Mesendoderm (in vitro differentiated cells): ENCODE measurements around the gene RYR3.

Experiments
- DNase-seq: peaks from one replicate; pipeline ENCODE4 v3.0.0; 2013
- H2AK5ac ChIP-seq: 2 replicates; pipeline ENCODE4 v1.6.1; 2013; ENCODE audit warnings: low read length, inconsistent platforms
- H2BK120ac ChIP-seq: 2 replicates; pipeline ENCODE4 v1.6.1; 2013; ENCODE audit warnings: low read depth, mild to moderate bottlenecking, low read length, moderate library complexity, mixed read lengths
- H2BK15ac ChIP-seq: replicated peaks from 2 replicates; pipeline ENCODE4 v1.6.1; 2013; ENCODE audit warnings: low read depth, mild to moderate bottlenecking, moderate library complexity
- H2BK5ac ChIP-seq: 2 replicates; pipeline ENCODE4 v1.6.1; 2013; ENCODE audit warnings: low read length, inconsistent platforms
- H3K18ac ChIP-seq: 2 replicates; pipeline ENCODE4 v1.6.1; 2013; ENCODE audit warnings: mild to moderate bottlenecking, low read length, mixed read lengths
- H3K23ac ChIP-seq: one replicate; pipeline ENCODE4 v1.6.1; 2013; ENCODE audit warnings: low read length
- H3K27ac ChIP-seq: 2 replicates; pipeline ENCODE4 v1.5.1; 2013; ENCODE audit warnings: low read depth, mild to moderate bottlenecking, inconsistent platforms, low read length, moderate library complexity
- H3K27me3 ChIP-seq: 2 replicates; pipeline ENCODE4 v1.6.1; 2013; ENCODE audit warnings: low read length, control low read depth, mild to moderate bottlenecking, inconsistent platforms; ENCODE audit not compliant: insufficient read depth, poor library complexity
- H3K36me3 ChIP-seq: 2 replicates; pipeline ENCODE4 v1.6.1; 2013; ENCODE audit warnings: low read length, inconsistent platforms; ENCODE audit not compliant: control insufficient read depth, insufficient read depth
- H3K4ac ChIP-seq: one replicate; pipeline ENCODE4 v1.6.1; 2013; ENCODE audit warnings: low read depth, mild to moderate bottlenecking, low read length, moderate library complexity
- H3K4me1 ChIP-seq: 2 replicates; pipeline ENCODE4 v1.6.1; 2013; ENCODE audit warnings: low read depth, low read length, inconsistent platforms; ENCODE audit not compliant: control insufficient read depth
- H3K4me2 ChIP-seq: 2 replicates; pipeline ENCODE4 v1.6.1; 2013; ENCODE audit warnings: low read length
- H3K4me3 ChIP-seq: 2 replicates; pipeline ENCODE4 v1.5.1; 2013; ENCODE audit warnings: mild to moderate bottlenecking, low read length
- H3K56ac ChIP-seq: one replicate; pipeline ENCODE4 v1.6.1; 2013; ENCODE audit warnings: low read length
- H3K79me1 ChIP-seq: 2 replicates; pipeline ENCODE4 v1.6.1; 2013; ENCODE audit warnings: low read length, inconsistent platforms
- H3K79me2 ChIP-seq: 2 replicates; pipeline ENCODE4 v1.6.1; 2013; ENCODE audit warnings: mild to moderate bottlenecking, low read length; ENCODE audit not compliant: control insufficient read depth, insufficient read depth
- H3K9ac ChIP-seq: 2 replicates; pipeline ENCODE4 v1.6.1; 2013; ENCODE audit warnings: low read length, inconsistent platforms
- H4K5ac ChIP-seq: one replicate; pipeline ENCODE4 v1.6.1; 2013; ENCODE audit warnings: low read length
- H4K8ac ChIP-seq: one replicate; pipeline ENCODE4 v1.6.1; 2013; ENCODE audit warnings: low read depth, mild to moderate bottlenecking, control low read depth, low read length, moderate library complexity
- WGBS: extraction: QIAGEN DNeasy Blood & Tissue Kit; methylation state at CpG from one replicate; pipeline ENCODE4 v1.1.7; 2013; ENCODE audit warnings: low lambda C conversion rate, missing lambda C conversion rate; ENCODE audit not compliant: insufficient coverage; ENCODE audit errors: extremely low coverage; 5-methylcytosine and 5-hydroxymethylcytosine counted together

RYR3 gene

DNA sequence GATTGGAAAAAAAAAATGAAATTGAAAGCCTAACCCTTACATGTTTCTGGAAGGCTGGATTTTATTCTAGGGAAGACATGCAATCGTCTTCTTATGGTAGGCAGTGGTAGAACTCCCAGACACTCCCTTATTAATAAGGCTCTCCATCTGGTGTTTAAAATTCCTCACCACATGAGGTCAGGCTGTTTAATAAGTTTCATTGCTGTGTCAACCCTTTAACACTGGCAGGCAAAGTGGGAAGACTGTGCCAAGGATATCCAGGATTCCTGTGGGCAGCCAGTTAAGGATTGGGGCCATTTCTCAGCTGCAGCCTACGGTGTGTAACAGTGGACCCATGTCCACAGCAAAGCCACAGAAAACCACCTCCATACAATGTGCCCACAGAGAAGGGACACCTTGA lies 432.0 kb downstream of the RYR3 start:
- H4K5ac ChIP-seq, result no peak overlapping the region
- H3K4me1 ChIP-seq, result peaks cover 5% of the 10 kb centered on the region
- no peak overlapping the region for H4K8ac ChIP-seq
- H3K18ac ChIP-seq, result no peak overlapping the region
- no peak for DNase-seq
- H2BK5ac ChIP-seq, result no peak overlapping the region
- H3K79me1 ChIP-seq, result no peaks in the 10 kb centered on the region
- no peaks in the 10 kb centered on the region for H3K27me3 ChIP-seq
- H3K23ac ChIP-seq, result no peak overlapping the region
- H2AK5ac ChIP-seq, result no peak overlapping the region
- no peak overlapping the region for H3K4me2 ChIP-seq
- H2BK15ac ChIP-seq, result no peak overlapping the region
- H3K79me2 ChIP-seq, result no peaks in the 10 kb centered on the region
- no peak overlapping the region for H3K56ac ChIP-seq
- no peak overlapping the region for H2BK120ac ChIP-seq
- H3K36me3 ChIP-seq, result no peaks in the 10 kb centered on the region
- no peak overlapping the region for H3K4me3 ChIP-seq
- H3K4ac ChIP-seq, result no peak overlapping the region
- no peak overlapping the region for H3K27ac ChIP-seq
- H3K9ac ChIP-seq, result no peak overlapping the region
- no CpG with 5 or more reads among the region's 2 CpGs for WGBS

DNA sequence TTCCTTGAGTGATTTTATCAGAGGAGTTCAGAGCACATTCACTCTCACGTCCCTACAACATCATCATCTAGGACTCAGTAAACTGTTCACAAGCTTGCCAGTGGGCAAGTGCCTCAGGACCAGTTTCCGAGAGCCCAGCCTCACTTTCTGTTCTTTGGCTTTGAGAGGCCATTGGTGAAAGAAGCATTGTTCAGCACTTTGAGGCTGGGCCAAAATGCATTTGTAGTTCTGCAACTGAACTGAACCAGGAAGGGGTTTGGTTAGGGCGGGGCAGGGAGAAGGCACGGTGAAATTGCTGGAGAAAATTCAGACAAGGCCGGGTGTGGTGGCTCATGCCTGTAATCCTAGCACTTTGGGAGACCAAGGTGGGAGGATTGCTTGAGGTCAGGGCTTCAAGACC lies 435.4 kb downstream of the RYR3 start:
- WGBS, result no CpG with 5 or more reads among the region's 5 CpGs
- no peaks in the 10 kb centered on the region for H3K79me1 ChIP-seq

DNA sequence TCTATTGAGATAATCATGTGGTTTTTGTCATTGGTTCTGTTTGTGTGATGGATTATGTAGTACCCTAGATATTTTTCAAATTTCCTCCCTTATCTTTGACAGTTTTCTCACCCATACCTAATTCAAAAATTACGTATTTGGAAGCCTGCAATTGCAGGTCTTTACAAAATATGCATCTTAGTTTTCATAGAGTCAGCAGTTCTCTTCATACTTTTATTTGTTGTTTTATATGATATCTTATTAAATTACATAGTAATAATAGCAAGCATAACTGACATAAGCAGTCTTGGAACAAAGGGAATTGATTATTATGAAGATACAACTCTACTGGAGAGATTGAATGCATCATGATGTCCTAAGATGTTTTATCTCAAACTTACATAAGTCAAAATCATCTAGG lies 442.2 kb downstream of the RYR3 start:
- Histone ChIP-seq H3K4me2 (no peak overlapping the region), H4K5ac (no peak overlapping the region)

More for the DNA sequence above, 435.4 kb downstream of the RYR3 start:
- H3K4me2 ChIP-seq, result no peak overlapping the region
- H3K4me3 ChIP-seq, result no peak overlapping the region
- no peaks in the 10 kb centered on the region for H3K36me3 ChIP-seq
- H3K4ac ChIP-seq, result no peak overlapping the region
- no peak overlapping the region for H4K8ac ChIP-seq
- DNase-seq, result no peak
- no peak overlapping the region for H3K27ac ChIP-seq
- no peak overlapping the region for H2BK5ac ChIP-seq
- peaks cover 2% of the 10 kb centered on the region for H3K4me1 ChIP-seq
- H3K9ac ChIP-seq, result no peak overlapping the region
- H2BK120ac ChIP-seq, result no peak overlapping the region
- no peak overlapping the region for H3K23ac ChIP-seq
- H3K18ac ChIP-seq, result no peak overlapping the region
- H3K56ac ChIP-seq, result no peak overlapping the region
- no peak overlapping the region for H4K5ac ChIP-seq
- no peak overlapping the region for H2BK15ac ChIP-seq
- no peak overlapping the region for H2AK5ac ChIP-seq
- no peaks in the 10 kb centered on the region for H3K27me3 ChIP-seq
- no peaks in the 10 kb centered on the region for H3K79me2 ChIP-seq

DNA sequence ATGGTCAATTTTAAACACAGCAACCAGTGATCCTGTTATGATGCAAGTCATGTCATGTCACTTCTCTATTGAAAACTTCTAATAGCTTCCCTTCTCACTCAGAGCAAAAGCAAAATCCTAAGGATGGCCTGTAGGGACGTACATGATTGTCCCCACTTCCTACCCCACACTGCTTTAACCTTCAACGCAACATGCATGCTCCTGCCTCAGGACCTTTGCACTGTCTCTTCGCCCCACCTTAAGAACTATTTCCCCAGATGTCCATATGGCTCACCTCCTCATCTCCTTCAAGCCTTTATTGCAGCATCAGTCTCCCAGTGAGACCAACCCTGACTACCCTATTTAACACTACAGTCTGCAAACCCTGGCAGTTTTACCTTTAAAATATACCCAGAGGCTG lies 443.5 kb downstream of the RYR3 start:
- H3K79me1 ChIP-seq, result no peaks in the 10 kb centered on the region
- H3K18ac ChIP-seq, result no peak overlapping the region
- H3K23ac ChIP-seq, result no peak overlapping the region
- H3K56ac ChIP-seq, result no peak overlapping the region
- no peak overlapping the region for H3K4ac ChIP-seq
- no peak for DNase-seq
- no peaks in the 10 kb centered on the region for H3K4me1 ChIP-seq
- no peak overlapping the region for H2BK15ac ChIP-seq
- no peaks in the 10 kb centered on the region for H3K27me3 ChIP-seq
- H3K4me3 ChIP-seq, result no peak overlapping the region
- no peaks in the 10 kb centered on the region for H3K36me3 ChIP-seq
- no peak overlapping the region for H4K5ac ChIP-seq
- H2BK5ac ChIP-seq, result no peak overlapping the region
- H4K8ac ChIP-seq, result no peak overlapping the region
- no peaks in the 10 kb centered on the region for H3K79me2 ChIP-seq
- no peak overlapping the region for H3K9ac ChIP-seq
- H2BK120ac ChIP-seq, result no peak overlapping the region
- H2AK5ac ChIP-seq, result no peak overlapping the region
- H3K4me2 ChIP-seq, result no peak overlapping the region
- no CpG with 5 or more reads among the region's 3 CpGs for WGBS
- no peak overlapping the region for H3K27ac ChIP-seq

More for the DNA sequence above, 442.2 kb downstream of the RYR3 start:
- Histone ChIP-seq H3K79me1 (no peaks in the 10 kb centered on the region), H3K4me3 (no peak overlapping the region), H3K36me3 (no peaks in the 10 kb centered on the region), H3K4me1 (no peaks in the 10 kb centered on the region), H4K8ac (no peak overlapping the region), H2AK5ac (no peak overlapping the region), H2BK15ac (no peak overlapping the region), H3K9ac (no peak overlapping the region), H3K23ac (no peak overlapping the region), H2BK5ac (no peak overlapping the region), H2BK120ac (no peak overlapping the region), H3K27me3 (no peaks in the 10 kb centered on the region), H3K79me2 (no peaks in the 10 kb centered on the region), H3K56ac (no peak overlapping the region), H3K27ac (no peak overlapping the region), H3K18ac (no peak overlapping the region), H3K4ac (no peak overlapping the region)
- WGBS, result no CpG with 5 or more reads among the region's 1 CpG
- no peak for DNase-seq

- no peak overlapping the region for H2BK15ac ChIP-seq
- H3K79me1 ChIP-seq, result no peaks in the 10 kb centered on the region
- no peak overlapping the region for H3K9ac ChIP-seq
- no peak overlapping the region for H4K8ac ChIP-seq
- H3K27me3 ChIP-seq, result no peaks in the 10 kb centered on the region
- no peak overlapping the region for H3K4me3 ChIP-seq
- H3K4me2 ChIP-seq, result no peak overlapping the region
- H3K56ac ChIP-seq, result no peak overlapping the region
- no peak overlapping the region for H3K18ac ChIP-seq
- WGBS, result no CpG with 5 or more reads among the region's 5 CpGs
- no peak overlapping the region for H3K4ac ChIP-seq
- no peak overlapping the region for H2BK5ac ChIP-seq
- no peak overlapping the region for H2AK5ac ChIP-seq
- H3K27ac ChIP-seq, result no peak overlapping the region
- H3K79me2 ChIP-seq, result no peaks in the 10 kb centered on the region
- no peaks in the 10 kb centered on the region for H3K36me3 ChIP-seq
- H3K4me1 ChIP-seq, result no peaks in the 10 kb centered on the region
- no peak for DNase-seq
- H3K23ac ChIP-seq, result no peak overlapping the region
- H4K5ac ChIP-seq, result no peak overlapping the region
- no peak overlapping the region for H2BK120ac ChIP-seq
Observed at GRCh38 chr15:33756961-33757360, 446.2 kb downstream of the RYR3 start.

DNA sequence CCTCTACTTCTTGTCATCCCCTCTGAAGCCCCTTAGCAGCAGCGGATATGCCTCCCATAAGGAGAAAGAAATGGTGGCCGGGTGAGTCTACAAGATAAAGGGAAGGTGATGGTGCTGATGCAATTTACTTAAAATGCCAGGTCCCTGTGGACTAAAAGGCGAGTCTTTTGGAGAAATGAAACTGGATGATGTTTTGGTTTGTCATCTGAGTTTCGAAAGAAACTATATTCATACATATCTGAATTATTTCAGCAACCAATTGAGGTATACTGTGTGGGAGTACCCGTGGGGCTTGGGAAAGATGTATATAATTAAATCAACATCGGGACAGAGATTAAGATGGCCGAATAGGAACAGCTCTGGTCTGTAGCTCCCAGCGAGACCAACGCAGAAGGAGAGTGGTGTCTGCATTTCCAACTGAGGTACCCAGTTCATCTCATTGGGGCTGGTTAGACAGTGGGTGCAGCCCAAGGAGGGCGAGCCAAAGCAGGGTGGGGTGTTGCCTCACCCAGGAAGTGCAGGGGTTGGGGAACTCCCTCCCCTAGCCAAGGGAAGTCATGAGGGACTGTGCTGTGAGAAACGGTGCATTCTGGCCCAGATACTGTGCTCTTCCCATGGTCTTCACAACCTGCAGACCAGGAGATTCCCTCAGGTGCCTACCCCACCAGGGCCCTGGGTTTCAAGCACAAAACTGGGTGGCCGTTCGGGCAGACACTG lies 446.9 kb downstream of the RYR3 start:
- no peak overlapping the region for H2AK5ac ChIP-seq
- H2BK120ac ChIP-seq, result no peak overlapping the region
- no peak overlapping the region for H3K4ac ChIP-seq
- no peak overlapping the region for H3K4me2 ChIP-seq
- H3K23ac ChIP-seq, result no peak overlapping the region
- no peak overlapping the region for H3K27ac ChIP-seq
- H3K18ac ChIP-seq, result no peak overlapping the region
- no peak overlapping the region for H4K8ac ChIP-seq
- no peak overlapping the region for H2BK15ac ChIP-seq
- no peak overlapping the region for H4K5ac ChIP-seq
- no peaks in the 10 kb centered on the region for H3K4me1 ChIP-seq
- no CpG with 5 or more reads among the region's 13 CpGs for WGBS
- H3K9ac ChIP-seq, result no peak overlapping the region
- no peak overlapping the region for H3K4me3 ChIP-seq
- H2BK5ac ChIP-seq, result no peak overlapping the region
- no peaks in the 10 kb centered on the region for H3K79me1 ChIP-seq
- H3K79me2 ChIP-seq, result no peaks in the 10 kb centered on the region
- H3K56ac ChIP-seq, result no peak overlapping the region
- no peaks in the 10 kb centered on the region for H3K27me3 ChIP-seq
- no peaks in the 10 kb centered on the region for H3K36me3 ChIP-seq
- DNase-seq, result no peak
